DMS79 (cell line): ENCODE data around the gene UGT3A1.
"Not testable (repeated sequence)": the region's sequence is repeated elsewhere in the genome, so short reads cannot be mapped to it uniquely, and the experiment has no call there.

Source experiments
- DNase-seq: peaks from one replicate; lab custom pipeline; 2025; lab: John Stamatoyannopoulos, UW

Gene UGT3A1

GRCh38 chr5:35990941-35991611 is at the start of gene UGT3A1:
Gene UGT3A1 (minus strand): TSS chr5:35991390. CDS start chr5:35991240, 150 bp downstream.
- DNase-seq, result no peak

GRCh38 chr5:36035696-36036095 is 44.5 kb upstream of the UGT3A1 start:
- no peak for DNase-seq

GRCh38 chr5:36034536-36035134 is 43.4 kb upstream of the UGT3A1 start:
- not testable (repeated sequence) for DNase-seq

- DNase-seq, result no peak
These were observed 42.3 kb upstream of the UGT3A1 start for GRCh38 chr5:36033486-36033885.

GRCh38 chr5:36033047-36033446 is 41.9 kb upstream of the UGT3A1 start:
- no peak for DNase-seq

- DNase-seq, result no peak
These were observed 40.0 kb upstream of the UGT3A1 start for GRCh38 chr5:36031223-36031622.

- DNase-seq, result no peak
These were observed 38.7 kb upstream of the UGT3A1 start for GRCh38 chr5:36029914-36030313.

- no peak for DNase-seq
These were observed 37.8 kb upstream of the UGT3A1 start for GRCh38 chr5:36028816-36029465.

- DNase-seq, result no peak
These were observed 36.5 kb upstream of the UGT3A1 start for GRCh38 chr5:36027711-36028110.

GRCh38 chr5:36026706-36027465 is 35.7 kb upstream of the UGT3A1 start:
- no peak for DNase-seq

- not testable (repeated sequence) for DNase-seq
These were observed 31.1 kb upstream of the UGT3A1 start for GRCh38 chr5:36022246-36022645.

- not testable (repeated sequence) for DNase-seq
These were observed 28.4 kb upstream of the UGT3A1 start for GRCh38 chr5:36019584-36019983.

- no peak for DNase-seq
These were observed 26.4 kb upstream of the UGT3A1 start for GRCh38 chr5:36017622-36018021.

GRCh38 chr5:36017004-36017403 is 25.8 kb upstream of the UGT3A1 start:
- no peak for DNase-seq

- no peak for DNase-seq
These were observed 22.0 kb upstream of the UGT3A1 start for GRCh38 chr5:36013182-36013581.

GRCh38 chr5:36009698-36010097 is 18.5 kb upstream of the UGT3A1 start:
- no peak for DNase-seq

GRCh38 chr5:36007366-36007765 is 16.2 kb upstream of the UGT3A1 start:
- no peak for DNase-seq

GRCh38 chr5:36006163-36006562 is 15.0 kb upstream of the UGT3A1 start:
- DNase-seq, result no peak

GRCh38 chr5:36001032-36001431 is 9.8 kb upstream of the UGT3A1 start:
- no peak for DNase-seq

GRCh38 chr5:35999547-35999946 is 8.4 kb upstream of the UGT3A1 start:
- DNase-seq, result no peak

- no peak for DNase-seq
These were observed 4.9 kb upstream of the UGT3A1 start for GRCh38 chr5:35996076-35996475.

GRCh38 chr5:35990520-35990919 is 670 bp downstream of the UGT3A1 start:
- peak; percentile 7 for DNase-seq

GRCh38 chr5:35988529-35988928 is 2.7 kb downstream of the UGT3A1 start:
- DNase-seq, result no peak
